GM23248 (cell line): ENCODE data around the gene RITA1.

ENCODE experiments used
- EZH2 ChIP-seq: fragments of 200-600 bp; sonication (generic); IDR thresholded peaks from 2 replicates; pipeline ENCODE4 v1.6.1; 2018; ENCODE audit warnings: antibody characterized with exemption, mild to moderate bottlenecking; ENCODE audit not compliant: insufficient read depth, poor library complexity, severe bottlenecking
- EZH2phosphoT487 ChIP-seq: fragments of 200-600 bp; sonication (generic); IDR thresholded peaks from 2 replicates; pipeline ENCODE4 v1.6.1; 2018; ENCODE audit warnings: antibody characterized with exemption, moderate library complexity, mild to moderate bottlenecking, low read depth; ENCODE audit not compliant: insufficient read depth

GRCh38 chr12:113189361-113189760 is 3.8 kb downstream of the RITA1 start:
- no peak for TF ChIP-seq EZH2
- TF ChIP-seq EZH2phosphoT487 = no peak
